ENCODE results near the gene BTBD16.

The BTBD16 gene

DNA sequence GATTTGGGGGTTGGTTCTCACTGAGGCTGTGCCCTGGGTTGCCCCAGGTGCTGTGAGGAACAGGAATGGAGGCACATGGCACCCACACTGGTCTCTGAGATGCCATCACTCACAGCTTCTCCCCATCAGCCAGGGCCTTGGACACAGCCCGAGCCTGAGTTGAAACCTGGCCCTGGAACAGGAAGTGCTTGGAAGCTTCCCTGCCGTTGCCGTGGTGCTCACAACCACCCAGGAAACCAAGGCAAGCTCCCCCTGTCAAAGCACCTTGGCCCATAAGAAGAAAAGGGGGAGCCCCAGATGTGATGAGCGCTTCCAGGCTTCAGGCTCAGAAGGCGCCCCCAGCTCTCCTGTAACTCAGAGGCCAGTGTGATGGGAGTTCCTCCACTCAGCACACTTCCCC, at the start of gene BTBD16:
Gene BTBD16, plus strand, starts transcription at position 221 of the 400 bp plus-strand sequence. CDS start 3,786 bp downstream, outside the sequence.
- DNase-seq: no peak

- DNase-seq: no peak
These were observed 49.1 kb upstream of the BTBD16 start for GRCh38 chr10:122221958-122222357.

DNA sequence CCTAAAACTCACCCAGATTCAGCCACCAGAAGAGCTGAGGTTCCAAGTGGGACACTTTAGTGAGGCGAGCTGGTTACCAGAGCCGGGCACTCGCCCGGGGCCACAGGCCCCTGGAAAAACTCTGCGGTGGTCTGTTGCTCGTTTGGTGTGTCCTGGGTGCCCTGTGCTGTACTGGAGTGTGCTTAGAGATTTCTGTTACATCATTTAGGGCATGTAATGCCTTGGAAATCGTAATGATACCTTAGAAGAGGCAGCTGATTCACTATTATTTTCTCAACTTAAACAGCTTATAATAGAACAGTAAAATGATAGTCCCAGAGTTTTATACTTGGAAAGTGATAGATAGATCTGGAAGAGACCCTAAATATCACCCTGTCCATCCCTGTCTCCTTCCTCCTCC, 48.5 kb upstream of the BTBD16 start:
- no peak for DNase-seq

- DNase-seq: no peak
These were observed 46.9 kb upstream of the BTBD16 start for GRCh38 chr10:122224159-122224558.

DNA sequence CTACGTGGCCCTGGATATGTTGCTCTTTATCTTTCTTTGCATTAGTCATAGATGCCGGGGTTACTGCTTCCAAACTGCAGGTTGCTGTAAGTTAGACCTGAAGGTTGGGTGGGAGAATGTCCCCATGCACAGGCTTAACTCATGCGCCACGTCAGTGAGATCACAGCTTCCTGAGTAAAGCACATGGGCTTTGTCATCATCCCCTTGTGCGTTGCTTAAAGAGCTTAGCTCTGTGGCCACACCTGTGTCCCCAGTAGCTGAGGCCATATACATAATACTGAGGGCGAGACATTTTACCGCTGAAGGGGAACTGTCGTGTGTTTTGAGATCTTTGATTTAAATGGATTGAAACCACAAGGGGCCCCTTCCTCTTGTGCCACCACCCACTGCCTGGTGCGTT, 45.8 kb upstream of the BTBD16 start:
- no peak for DNase-seq

GRCh38 chr10:122227754-122228153, 43.3 kb upstream of the BTBD16 start:
- DNase-seq: no peak

- DNase-seq: no peak
These were observed 41.4 kb upstream of the BTBD16 start for GRCh38 chr10:122229666-122230065.

- no peak for DNase-seq
These were observed 40.9 kb upstream of the BTBD16 start for GRCh38 chr10:122230222-122230621.

- no peak for DNase-seq
These were observed 38.3 kb upstream of the BTBD16 start for GRCh38 chr10:122232769-122233168.

GRCh38 chr10:122233857-122234348, 37.2 kb upstream of the BTBD16 start:
- DNase-seq: no peak

DNA sequence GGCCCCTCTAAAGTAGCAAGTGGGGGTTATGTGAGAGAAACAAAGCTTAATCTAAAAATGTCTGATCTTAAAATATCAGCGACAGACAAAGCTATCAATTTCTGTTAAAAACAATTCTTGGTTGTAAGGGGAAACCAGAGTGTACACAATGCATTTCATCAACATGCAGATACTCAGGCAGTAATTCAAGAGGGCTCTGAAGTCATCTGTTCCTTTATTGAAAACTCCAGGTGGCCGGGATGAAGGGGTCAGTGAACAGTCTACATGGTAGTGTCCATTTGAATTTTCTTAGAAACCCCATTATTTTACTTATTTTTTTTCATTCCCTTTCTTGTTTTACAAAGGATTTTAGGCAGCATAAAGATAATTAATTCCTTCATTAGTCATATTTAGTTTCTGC, 36.7 kb upstream of the BTBD16 start:
- no peak for DNase-seq

GRCh38 chr10:122236690-122237306, 34.3 kb upstream of the BTBD16 start:
- DNase-seq: no peak

- DNase-seq: no peak
These were observed 33.6 kb upstream of the BTBD16 start for GRCh38 chr10:122237331-122237990.

- no peak for DNase-seq
These were observed 31.4 kb upstream of the BTBD16 start for GRCh38 chr10:122239578-122240257.

DNA sequence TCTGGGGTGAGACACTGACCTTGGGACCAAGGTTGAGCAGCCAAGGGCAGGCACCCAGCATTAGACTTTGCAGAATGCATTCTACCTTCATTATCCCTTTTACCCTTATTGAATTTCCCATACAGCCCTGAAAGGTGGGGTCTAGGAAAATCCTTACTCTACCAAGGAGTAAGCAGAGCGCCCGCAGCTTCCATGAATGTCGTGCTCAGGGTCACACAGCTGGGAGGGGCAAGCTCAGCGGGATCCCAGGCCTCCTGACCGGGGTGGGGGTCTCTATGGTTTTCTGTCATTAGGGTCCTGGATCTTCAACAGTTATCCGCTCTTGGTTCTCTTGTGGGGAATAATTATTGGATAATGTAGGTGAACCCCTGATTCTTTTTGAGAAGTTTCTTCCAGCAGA, 30.7 kb upstream of the BTBD16 start:
- no peak for DNase-seq

DNA sequence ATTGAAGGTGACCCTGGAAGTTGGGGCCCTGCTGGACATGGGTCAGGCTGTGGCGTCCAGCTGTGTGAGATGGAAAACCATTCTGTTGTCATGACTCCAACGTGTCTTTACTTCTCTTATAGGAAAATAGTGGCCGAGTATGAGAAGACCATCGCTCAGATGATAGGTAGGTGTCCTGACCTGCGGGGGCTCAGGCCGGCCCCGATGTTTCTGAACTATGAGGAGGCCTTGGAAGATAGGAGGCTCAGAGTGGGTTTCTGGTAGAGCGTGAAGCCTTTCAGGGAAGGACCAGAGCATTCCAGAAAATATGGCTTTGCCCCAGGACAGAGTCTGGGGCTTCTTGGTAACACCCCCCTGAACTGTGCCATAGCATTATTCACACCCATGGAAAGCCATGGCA, 29.3 kb upstream of the BTBD16 start:
- no peak for DNase-seq

DNA sequence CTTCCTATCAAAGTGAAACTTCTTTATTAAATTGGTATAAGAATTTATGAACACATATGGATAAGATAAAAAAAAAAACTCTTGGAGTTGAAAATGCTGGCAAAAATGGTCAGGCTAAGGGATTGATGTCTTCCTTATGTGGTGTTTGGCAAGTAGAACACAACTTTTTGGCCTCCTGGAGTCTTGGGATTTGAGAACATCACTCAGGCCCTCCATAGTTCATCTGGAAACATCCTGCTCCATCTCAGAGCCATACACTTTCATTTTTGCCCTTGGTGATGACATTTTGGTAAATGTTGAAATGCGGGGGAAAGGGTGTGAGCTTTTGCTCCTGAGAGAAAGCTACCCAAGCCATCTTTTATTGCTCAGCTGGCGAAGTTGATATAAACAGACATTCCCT, 27.5 kb upstream of the BTBD16 start:
- no peak for DNase-seq

- no peak for DNase-seq
These were observed 26.8 kb upstream of the BTBD16 start for GRCh38 chr10:122244001-122244975.

DNA sequence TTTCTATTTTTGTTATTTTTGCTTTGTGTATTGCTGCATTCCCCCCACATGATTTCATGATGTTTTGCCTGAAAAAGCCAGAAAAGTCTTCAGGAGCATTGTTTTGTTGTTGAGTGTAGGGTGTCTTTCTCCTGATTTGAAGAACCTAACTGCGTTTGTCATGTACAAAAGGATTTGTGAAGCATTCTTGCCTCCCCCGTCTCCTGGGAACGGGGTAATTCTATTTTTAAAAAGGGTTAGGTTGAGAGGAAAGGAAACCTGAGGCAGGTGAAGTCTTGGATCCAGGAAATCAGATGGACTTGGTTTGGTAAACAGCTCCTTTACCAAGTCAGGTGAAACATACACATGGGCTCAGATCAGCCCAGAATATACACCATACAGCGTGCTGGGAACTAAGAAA, 26.0 kb upstream of the BTBD16 start:
- no peak for DNase-seq

- no peak for DNase-seq
These were observed 25.2 kb upstream of the BTBD16 start for GRCh38 chr10:122245897-122246296.

- no peak for DNase-seq
These were observed 24.1 kb upstream of the BTBD16 start for GRCh38 chr10:122246830-122247520.
